ENCODE results near the gene AMBRA1. TPM values are rescaled to one million over a fixed set of nuclear protein-coding genes. Genes with fewer than 3 reads are reported as not detected.

The AMBRA1 gene
- total RNA-seq, 1 donor from 2014 or later = 33.9 TPM

- H3K4me1 ChIP-seq = peaks cover 35% of the 10 kb centered on the region
- peaks cover 4% of the 10 kb centered on the region for H3K36me3 ChIP-seq
- DNase-seq (no peak), ATAC-seq (no peak)
- H3K27ac ChIP-seq = no peak overlapping the region
- H3K27me3 ChIP-seq = no peaks in the 10 kb centered on the region
- H3K4me3 ChIP-seq = no peak overlapping the region
- H3K9me3 ChIP-seq = no peaks in the 10 kb centered on the region
- intact Hi-C loops (cut with DNase I) = no loop called here
- no peak for TF ChIP-seq CTCF (IDR thresholded peaks at IDR 0.05)
Observed at GRCh38 chr11:46356924-46357482, 236.8 kb downstream of the AMBRA1 start.

- no peak for TF ChIP-seq CTCF (IDR thresholded peaks at IDR 0.05)
- peaks cover 38% of the 10 kb centered on the region for H3K4me1 ChIP-seq
- no peak overlapping the region for H3K27ac ChIP-seq
- peaks cover 4% of the 10 kb centered on the region for H3K36me3 ChIP-seq
- intact Hi-C loops (cut with DNase I) = no loop called here
- no peaks in the 10 kb centered on the region for H3K9me3 ChIP-seq
- no peak for ATAC-seq
- no peak overlapping the region for H3K4me3 ChIP-seq
- no peaks in the 10 kb centered on the region for H3K27me3 ChIP-seq
- DNase-seq = no peak
Observed at GRCh38 chr11:46353698-46354097, 240.1 kb downstream of the AMBRA1 start.

- intact Hi-C loops (cut with DNase I) = no loop called here
- H3K27ac ChIP-seq = no peak overlapping the region
- H3K27me3 ChIP-seq = no peaks in the 10 kb centered on the region
- peaks cover 45% of the 10 kb centered on the region for H3K4me1 ChIP-seq
- peaks cover 4% of the 10 kb centered on the region for H3K36me3 ChIP-seq
- peak; percentile 85 for TF ChIP-seq CTCF (IDR thresholded peaks at IDR 0.05)
- DNase-seq = peak; percentile 74
- H3K9me3 ChIP-seq = no peaks in the 10 kb centered on the region
- ATAC-seq = peak; percentile 36
- H3K4me3 ChIP-seq = no peak overlapping the region
Observed at GRCh38 chr11:46352063-46352841, 241.6 kb downstream of the AMBRA1 start.

GRCh38 chr11:46351606-46352005 is 242.2 kb downstream of the AMBRA1 start:
- H3K4me3 ChIP-seq = no peak overlapping the region
- peaks cover 4% of the 10 kb centered on the region for H3K36me3 ChIP-seq
- DNase-seq (no peak), ATAC-seq (no peak)
- intact Hi-C loops (cut with DNase I) = no loop called here
- no peaks in the 10 kb centered on the region for H3K9me3 ChIP-seq
- no peak overlapping the region for H3K27ac ChIP-seq
- H3K4me1 ChIP-seq = peaks cover 39% of the 10 kb centered on the region
- H3K27me3 ChIP-seq = no peaks in the 10 kb centered on the region
- TF ChIP-seq CTCF (IDR thresholded peaks at IDR 0.05) = no peak

- no peak for TF ChIP-seq CTCF (IDR thresholded peaks at IDR 0.05)
- H3K4me3 ChIP-seq = no peak overlapping the region
- ATAC-seq (no peak), DNase-seq (no peak)
- no peaks in the 10 kb centered on the region for H3K27me3 ChIP-seq
- intact Hi-C loops (cut with DNase I) = no loop called here
- H3K36me3 ChIP-seq = peaks cover 3% of the 10 kb centered on the region
- no peak overlapping the region for H3K27ac ChIP-seq
- peaks cover 39% of the 10 kb centered on the region for H3K4me1 ChIP-seq
- H3K9me3 ChIP-seq = no peaks in the 10 kb centered on the region
Observed at GRCh38 chr11:46351148-46351547, 242.7 kb downstream of the AMBRA1 start.

Data from upper lobe of right lung (tissue), 1 donor.